ENCODE measurements around the gene PFN1.
"Not testable (repeated sequence)": the region's sequence is repeated elsewhere in the genome, so short reads cannot be mapped to it uniquely, and the experiment has no call there.

The PFN1 gene

DNA sequence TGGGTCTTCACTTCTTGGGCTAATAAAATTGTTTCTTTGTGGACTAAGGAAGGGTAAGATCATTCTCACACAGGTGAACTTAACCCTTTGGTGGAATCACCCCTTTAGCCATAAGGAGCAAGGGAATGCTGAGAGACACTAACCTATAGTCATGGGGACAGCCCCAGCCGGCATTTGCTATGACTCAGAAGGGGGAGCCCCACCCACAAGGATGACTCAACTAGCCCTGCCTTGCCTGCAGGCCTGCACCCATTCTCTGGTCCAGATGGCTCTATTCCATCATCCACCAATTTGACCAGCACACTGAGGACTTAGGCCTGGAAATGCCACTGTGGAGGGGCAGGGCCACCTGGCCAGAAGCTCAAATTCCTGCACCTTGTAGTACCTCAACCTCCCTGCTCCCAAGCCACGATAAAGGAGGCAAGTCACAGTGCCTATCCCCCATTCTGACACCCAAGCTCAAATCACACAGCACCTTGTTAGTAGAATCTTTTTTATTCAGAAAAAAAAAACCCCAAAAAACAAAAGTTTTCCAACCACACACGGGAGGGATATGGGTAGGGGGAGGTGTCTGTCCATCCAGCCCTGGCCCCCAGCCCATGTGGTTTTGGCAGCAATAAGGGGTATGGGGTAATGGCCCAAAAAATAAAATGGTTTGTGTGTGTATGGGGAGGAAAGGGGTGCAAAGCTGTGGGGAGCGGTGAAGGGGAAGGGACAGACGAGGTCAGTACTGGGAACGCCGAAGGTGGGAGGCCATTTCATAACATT, 3.0 kb downstream of the PFN1 start:
- peak; percentile 95 for DNase-seq (ENCODE audit: low spot score)

DNA sequence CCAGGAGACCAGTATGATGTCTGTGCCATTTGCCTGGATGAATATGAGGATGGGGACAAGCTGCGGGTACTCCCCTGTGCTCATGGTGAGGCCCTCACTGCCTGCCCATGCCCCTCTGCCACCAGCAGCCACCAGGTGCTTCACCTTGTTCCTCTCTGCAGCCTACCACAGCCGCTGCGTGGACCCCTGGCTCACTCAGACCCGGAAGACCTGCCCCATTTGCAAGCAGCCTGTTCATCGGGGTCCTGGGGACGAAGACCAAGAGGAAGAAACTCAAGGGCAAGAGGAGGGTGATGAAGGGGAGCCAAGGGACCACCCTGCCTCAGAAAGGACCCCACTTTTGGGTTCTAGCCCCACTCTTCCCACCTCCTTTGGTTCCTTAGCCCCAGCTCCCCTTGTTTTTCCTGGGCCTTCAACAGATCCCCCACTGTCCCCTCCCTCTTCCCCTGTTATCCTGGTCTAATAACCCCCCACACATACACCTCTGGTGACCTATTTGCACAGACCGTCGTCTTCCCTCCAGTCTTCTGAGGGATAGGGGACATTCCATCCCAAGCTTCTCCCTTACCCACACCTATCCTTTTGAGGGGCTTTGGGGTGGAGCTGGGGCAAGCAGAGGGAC, 3.7 kb downstream of the PFN1 start:
- peak; percentile 26 for DNase-seq (ENCODE audit: low spot score)

DNA sequence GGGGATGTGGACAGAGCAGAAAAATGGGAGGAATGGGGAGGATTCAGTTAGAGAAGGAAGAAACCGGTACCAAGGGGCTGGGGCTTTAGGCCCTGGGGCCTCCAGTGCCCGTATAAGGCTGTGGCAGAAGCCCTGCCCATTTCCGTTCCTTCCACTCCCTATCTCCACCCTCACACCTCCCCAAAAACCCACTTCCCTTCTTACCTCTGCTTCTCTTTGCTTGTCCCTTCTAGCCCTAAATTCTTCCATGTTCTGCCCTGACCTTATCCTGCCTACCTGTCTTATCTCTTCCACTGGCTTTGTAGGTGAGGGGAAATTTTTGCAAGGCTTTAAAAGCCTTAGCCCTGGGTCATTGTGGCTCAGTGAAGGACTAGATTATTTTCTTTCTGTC, 4.2 kb downstream of the PFN1 start:
- DNase-seq (ENCODE audit: low spot score): no peak

DNA sequence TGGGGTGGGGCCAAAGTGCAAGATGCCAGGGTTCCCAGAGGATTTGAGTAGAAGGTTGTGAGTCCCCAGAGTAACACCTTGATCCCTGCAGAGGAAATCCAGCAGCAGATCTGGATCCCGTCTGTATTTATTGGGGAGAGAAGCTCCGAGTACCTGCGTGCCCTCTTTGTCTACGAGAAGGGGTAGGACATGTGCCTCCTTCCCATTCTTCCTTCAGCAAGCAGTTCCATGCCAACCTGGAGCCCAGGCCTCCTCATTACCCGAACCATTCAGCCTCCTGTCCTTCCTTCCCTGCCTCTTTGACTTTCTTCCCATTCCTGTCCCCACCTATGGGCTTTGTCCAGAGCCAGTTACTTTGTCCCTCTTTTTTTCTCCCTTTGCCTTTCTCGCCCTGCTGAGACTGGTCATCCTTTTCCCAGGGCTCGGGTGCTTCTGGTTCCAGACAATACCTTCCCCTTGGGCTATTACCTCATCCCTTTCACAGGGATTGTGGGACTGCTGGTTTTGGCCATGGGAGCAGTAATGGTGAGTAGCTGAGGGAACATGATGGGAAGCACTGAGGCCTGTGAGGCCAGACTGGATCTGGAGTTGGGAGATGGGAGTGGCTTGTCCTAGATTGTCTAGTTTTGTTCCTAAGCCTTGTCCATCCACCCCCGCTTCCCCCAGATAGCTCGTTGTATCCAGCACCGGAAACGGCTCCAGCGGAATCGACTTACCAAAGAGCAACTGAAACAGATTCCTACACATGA, 5.4 kb downstream of the PFN1 start:
- DNase-seq (ENCODE audit: low spot score): no peak

DNA sequence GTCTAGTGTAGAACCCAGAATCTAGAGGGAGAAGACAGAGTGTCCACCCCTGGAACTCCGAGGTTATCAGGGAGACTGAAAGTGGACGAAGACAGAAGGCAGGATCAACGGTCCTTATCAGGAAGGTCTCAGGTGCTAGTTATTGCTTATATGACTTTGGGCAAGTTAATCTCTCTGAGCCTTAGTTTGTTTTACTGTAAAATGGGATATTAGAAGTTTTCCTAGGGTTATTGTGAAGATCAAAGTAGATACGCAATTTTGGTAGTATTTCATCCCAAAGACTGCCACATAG, 7.1 kb downstream of the PFN1 start:
- no peak for DNase-seq (ENCODE audit: low spot score)

DNA sequence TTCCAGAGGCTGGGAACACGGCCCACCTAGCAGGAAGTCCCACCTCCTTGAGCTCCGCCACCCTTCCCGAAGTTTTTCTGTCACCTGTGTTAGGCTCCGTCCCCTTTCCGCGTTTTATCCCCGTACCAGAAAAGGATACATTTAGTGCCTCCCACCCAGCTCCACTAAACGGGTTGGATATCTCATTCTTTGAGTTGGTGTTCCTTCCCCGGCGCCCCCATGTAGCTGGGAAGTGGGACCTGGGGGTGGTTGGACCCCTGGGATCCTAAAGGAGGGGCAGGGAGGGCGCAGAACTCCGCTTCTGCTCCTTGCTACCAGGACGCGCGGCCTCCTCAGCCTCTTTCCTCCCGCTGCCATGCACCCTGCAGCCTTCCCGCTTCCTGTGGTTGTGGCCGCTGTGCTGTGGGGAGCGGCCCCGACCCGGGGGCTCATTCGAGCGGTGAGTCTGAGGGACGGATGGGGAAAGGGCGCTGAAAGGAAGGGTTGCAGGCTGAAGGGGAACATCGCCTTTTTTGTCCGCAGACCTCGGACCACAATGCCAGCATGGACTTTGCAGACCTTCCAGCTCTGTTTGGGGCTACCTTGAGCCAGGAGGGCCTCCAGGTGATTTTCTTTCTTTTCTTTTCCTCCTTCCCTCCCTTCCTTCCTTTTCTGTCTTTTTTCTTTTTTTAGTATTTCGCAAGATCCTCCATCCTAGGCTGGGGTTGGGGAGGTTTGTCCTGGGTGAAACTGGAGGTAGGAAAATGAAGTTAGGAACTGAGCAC, 7.6 kb downstream of the PFN1 start:
- DNase-seq (ENCODE audit: low spot score): peak; percentile 92

DNA sequence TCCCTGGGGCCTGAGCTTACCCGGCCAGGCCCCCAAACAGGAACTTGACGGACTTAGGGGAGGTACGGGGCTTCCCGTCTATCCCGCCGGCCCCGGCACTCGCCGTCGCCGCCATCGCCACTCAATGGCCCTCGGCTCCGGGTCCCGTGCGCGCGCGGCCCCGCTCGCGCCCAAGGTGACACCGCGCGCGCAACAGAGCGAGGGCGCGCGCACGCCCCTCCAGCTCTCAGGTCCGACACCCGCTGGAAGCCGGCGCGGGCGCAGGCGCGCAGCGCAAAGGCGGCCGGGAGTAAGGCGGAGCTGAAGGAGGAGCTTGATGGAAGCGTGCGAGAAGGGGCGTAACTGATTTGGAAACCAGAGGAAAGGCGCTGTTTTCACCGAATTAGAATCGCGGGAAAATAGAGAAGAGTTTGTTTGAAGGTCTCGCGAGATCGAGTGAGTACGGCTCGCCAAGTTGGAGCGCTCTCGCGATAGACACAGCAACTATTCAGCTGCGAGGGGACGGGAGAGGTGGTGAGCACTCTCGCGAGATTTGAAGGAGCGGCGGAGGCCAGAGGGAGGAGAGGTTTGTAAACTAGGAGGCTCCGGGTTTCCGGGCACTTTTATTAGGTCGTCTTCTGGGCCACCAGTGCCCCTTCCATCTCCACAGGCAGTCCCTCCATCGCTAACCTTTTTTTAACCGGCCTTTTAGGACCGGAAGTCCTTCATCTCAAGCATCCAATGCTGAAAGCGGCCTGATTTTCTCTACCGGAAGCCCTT, 8.4 kb downstream of the PFN1 start, which contains the start of the genes RNF167 and SLC25A11:
Gene RNF167 (plus strand): TSS at position 473 of the 759 bp plus-strand sequence. CDS start 642 bp downstream, outside the sequence.
Gene SLC25A11 (minus strand): TSS at position 251 of the 759 bp plus-strand sequence. CDS start 136 bp downstream, at position 115.
- peak; percentile 99 for DNase-seq (ENCODE audit: low spot score)

DNA sequence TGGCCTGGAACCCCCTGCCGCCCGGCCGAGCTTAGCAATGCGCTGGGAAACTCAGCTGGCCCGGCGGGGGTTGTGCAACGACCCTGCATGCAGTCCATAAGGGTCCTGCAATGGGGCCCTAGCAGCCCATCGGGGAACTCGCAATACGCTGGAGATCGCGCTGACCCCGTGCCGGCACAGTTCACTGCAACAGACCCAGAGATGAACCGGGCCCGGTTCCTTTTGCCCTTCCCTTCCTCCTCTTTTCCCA, 8.9 kb downstream of the PFN1 start:
- DNase-seq (ENCODE audit: low spot score): no peak

DNA sequence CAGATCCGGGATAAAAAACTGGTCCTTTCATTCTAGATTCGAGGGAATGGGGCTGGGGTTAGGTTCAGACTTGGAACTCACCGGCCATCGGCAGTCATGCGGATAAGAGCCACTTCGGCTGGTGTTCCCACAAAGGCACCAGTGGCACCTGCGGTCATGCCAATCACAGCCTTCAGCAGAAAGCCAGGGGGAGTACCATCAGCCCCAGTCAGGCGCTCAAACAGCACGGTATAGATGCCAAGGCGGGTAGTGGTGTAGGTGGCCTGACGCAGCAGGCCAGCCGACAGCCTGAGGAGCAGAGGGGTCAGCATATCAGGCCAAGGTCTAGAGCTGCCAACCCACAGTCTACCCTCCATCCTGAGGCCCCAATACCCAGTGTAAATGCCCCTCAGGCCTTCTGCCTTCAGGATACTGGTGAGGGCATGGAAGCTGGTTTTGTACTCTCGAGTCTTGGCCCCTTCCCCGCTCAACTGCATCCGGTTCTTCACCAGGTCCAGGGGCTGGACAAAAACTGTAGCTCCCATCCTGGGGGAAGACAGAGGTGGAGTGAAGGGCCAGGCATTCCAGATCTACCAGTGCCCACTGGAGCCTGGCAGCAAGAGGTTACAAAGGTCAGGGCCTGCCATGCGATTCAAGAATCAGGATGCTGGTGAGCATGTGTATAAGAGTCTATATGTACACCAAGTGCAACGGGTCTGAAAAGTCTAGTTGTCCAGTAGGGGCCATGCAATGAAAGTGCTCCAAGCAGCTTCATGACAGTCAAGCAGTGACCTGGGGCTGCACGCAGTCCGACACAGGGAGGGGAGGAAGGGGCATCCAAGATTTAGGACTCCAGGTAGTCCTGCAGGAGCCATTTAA, 9.4 kb downstream of the PFN1 start:
- DNase-seq (ENCODE audit: low spot score): peak; percentile 26

DNA sequence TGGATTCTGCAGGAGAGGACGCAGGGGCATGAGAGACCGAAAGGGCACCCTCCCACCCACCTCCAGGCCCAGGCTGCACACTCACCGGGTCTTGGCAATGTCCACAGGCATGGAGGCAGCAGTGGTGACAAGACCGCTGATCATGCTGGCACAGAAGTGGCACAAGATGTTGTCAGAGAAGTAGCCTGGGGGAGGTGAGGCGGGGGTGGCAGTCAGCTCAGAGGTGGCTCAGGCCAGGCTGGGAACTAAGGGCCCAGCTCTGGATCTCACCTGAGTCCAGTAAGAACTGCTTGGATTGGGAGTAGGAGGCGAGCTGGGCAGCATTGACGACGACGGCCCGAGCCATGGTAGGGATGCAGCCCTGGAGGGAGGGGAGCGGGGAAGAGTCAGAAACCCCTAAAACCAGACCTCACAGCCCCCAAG, 10.2 kb downstream of the PFN1 start:
- no peak for DNase-seq (ENCODE audit: low spot score)

DNA sequence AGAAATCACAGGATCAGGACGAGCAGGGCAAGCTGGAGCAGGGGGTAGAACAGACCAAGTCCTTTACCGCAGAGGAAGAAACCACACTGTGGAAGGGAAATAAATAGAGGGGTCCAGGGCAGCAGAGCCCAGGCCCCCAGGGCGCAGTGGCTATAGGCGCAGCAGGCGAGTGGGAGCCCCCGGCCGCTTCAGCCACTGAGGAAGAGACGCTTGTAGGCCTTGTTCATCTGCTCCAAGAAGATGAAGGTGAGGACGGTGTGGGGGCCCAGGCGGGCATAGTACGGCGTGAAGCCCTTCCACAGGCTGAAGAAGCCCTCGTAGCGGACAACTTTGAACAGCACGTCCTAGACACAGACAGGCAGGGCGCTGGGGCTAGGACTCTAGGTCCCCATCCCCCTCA, 10.8 kb downstream of the PFN1 start:
- DNase-seq (ENCODE audit: low spot score): no peak

DNA sequence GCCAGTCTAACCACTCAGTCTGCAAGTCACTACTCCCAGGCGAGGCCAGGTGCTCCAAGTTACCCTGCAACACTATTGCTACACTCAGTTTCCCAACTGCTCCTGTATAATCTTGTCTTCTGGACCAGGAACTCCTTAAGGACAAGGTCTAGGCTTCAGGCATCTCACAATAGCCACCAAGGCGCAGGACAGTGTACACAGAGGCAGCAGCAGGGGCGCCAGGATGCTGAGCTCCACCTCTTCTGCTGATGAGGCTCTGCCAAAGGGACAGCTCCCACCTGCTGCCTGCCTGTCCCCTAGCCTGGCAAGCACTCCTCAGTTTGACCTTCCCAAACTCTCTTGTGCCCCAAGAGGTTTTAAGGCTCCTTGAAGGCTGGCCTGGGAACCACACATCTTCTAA, 11.9 kb downstream of the PFN1 start:
- no peak for DNase-seq (ENCODE audit: low spot score)

DNA sequence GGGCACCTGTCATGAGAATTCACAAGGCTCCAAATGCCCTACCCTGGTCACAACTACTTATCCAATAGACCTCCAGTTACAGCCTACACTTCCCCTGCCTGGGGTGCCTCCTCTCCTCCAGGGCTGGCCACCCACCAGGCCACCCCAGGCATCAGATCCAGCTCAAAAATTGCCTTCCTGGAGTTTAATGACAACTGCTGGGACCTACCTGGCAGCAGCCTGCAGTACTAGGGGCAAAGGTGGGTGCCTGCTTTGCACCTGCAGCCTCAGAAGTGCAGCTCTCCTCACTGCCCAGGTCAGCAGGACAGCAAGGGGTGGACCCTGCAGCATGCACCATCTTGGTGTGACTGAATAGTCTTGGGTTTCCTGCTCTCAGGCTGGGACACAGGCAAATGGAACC, 12.7 kb downstream of the PFN1 start:
- DNase-seq (ENCODE audit: low spot score): no peak

DNA sequence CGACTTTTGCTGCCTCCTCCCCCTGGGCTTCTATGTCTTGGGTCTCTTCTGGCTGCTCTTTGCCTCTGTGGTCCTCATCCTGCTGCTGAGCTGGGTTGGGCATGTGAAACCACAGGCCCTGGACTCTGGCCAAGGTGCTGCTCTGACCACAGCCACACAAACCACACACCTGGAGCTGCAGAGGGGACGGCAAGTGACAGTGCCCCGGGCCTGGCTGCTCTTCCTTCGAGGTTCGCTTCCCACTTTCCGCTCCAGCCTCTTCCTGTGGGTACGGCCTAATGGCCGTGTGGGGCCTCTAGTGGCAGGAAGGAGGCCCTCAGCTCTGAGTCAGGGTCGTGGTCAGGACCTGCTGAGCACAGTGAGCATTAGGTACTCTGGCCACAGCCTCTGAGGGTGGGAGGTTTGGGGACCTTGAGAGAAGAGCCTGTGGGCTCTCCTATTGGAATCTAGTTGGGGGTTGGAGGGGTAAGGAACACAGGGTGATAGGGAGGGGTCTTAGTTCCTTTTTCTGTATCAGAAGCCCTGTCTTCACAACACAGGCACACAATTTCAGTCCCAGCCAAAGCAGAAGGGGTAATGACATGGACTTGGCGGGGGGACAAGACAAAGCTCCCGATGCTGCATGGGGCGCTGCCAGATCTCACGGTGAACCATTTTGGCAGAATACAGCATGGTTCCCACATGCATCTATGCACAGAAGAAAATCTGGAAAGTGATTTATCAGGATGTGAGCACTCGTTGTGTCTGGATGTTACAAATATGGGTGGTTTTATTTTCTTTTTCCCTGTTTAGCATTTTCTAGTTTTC, 14.0 kb downstream of the PFN1 start:
- peak; percentile 89 for DNase-seq (ENCODE audit: low spot score)

DNA sequence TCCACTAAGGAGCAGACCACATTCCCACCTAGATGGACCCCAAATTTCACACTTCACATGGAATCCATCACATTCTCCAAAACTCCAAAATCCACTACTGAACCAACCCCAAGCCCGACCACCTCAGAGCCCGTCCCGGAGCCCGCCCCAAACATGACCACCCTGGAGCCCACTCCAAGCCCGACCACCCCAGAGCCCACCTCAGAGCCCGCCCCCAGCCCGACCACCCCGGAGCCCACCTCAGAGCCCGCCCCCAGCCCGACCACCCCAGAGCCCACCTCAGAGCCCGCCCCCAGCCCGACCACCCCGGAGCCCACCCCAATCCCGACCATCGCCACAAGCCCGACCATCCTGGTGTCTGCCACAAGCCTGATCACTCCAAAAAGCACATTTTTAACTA, 14.7 kb downstream of the PFN1 start:
- DNase-seq (ENCODE audit: low spot score): no peak

DNA sequence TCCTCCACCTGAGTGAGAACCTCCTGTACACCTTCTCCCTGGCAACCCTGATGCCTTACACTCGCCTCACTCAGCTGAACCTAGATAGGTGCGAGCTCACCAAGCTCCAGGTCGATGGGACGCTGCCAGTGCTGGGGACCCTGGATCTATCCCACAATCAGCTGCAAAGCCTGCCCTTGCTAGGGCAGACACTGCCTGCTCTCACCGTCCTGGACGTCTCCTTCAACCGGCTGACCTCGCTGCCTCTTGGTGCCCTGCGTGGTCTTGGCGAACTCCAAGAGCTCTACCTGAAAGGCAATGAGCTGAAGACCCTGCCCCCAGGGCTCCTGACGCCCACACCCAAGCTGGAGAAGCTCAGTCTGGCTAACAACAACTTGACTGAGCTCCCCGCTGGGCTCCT, 15.6 kb downstream of the PFN1 start:
- DNase-seq (ENCODE audit: low spot score): no peak

DNA sequence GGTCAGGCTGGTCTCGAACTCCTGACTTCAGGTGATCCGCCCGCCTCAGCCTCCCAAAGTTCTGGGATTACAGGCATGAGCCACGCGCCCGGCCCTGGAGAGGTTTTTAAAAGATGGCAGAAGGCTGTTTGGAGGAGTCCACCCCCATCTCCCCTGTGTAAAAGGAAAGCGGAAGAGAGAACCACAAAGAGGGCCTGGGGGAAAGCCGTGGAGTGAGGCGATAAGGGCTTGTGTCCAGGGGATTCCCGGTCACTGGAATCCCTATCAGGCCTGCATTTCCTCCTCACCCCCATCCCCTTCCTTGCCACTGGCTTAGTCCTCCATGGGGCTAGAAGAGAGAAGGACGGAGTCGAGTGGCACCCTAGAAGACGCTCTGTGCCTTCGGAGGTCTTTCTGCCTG, 16.4 kb downstream of the PFN1 start, which contains the start of gene GP1BA:
Gene GP1BA (plus strand): TSS at position 315 of the 400 bp plus-strand sequence. CDS start 328 bp downstream, outside the sequence.
- DNase-seq (ENCODE audit: low spot score): no peak

DNA sequence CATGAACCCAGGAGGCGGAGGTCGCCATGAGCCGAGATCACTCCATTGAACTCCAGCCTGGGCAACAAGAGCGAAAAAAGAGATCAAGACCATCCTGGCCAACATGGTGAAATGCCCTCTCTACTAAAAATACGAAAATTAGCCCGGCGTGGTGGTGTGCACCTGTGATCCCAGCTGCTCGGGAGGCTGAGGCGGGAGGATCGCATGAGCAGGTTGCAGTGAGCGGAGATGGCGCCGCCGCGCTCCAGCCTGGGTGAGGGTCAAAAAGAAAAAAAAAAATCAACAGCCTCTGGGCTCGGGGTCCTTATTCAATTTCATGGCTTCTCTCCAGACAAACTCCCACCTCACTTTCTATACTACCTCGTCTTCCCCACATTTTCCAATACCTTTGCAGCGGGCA, 19.4 kb downstream of the PFN1 start:
- DNase-seq (ENCODE audit: low spot score): no peak

DNA sequence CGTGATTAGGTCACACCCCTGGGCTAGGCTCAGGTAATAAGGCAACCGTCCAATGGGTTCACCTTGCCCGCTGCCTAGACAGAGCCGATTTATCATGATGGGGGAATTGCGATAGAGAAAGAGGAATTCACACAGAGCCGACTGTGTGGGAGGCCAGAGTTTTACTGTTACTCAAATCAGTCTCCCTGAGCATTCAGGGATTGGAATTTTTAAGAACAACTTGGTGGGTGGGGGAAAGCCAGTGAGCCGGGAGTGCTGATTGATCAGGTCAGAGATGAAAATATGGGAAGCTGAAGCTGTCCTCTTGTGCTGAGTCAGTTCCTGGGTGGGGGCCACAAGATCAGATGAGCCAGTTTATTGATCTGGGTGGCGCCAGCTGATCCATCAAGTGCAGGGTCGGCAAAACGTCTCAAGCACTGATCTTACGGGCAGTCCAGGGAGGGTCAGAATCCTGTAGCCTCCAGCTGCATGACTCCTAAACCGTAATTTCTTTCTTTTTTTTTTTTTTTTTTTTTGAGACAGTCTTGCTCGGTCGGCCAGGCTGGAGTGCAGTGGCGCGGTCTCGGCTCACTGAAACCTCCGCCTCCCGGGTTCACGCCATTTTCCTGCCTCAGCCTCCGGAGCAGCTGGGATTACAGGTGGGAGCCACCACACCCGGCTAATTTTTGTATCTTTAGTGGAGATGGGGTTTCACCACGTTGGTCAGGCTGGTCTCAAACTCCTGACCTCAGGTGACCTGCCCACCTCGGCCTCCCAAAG, 21.6 kb downstream of the PFN1 start:
- not testable (repeated sequence) for DNase-seq (ENCODE audit: low spot score)
